ACHN (cell line): ENCODE results near the gene ZPR1.
"Not testable (repeated sequence)": the region's sequence is repeated elsewhere in the genome, so short reads cannot be mapped to it uniquely, and the experiment has no call there.

Source experiments
- DNase-seq: peaks from one replicate; pipeline ENCODE4 v3.0.0-alpha.2; 2015
- in situ Hi-C: cut with HindIII; loops from 2 replicates; pipeline ENCODE4 v1.10.0; 2017; ENCODE audit warnings: low sequenced_read_pairs, low pct_ligation_motif_present, low pct_unique_long_range_greater_than_20kb

ZPR1 gene

GRCh38 chr11:116774661-116775060, 13.2 kb downstream of the ZPR1 start:
- DNase-seq = no peak
- in situ Hi-C loops = no loop called here

GRCh38 chr11:116773203-116774097, 14.4 kb downstream of the ZPR1 start:
- DNase-seq = peak; percentile 30
- in situ Hi-C loops = no loop called here

GRCh38 chr11:116772443-116773202, 15.2 kb downstream of the ZPR1 start, which contains the start of gene BUD13:
BUD13 (minus strand) TSS chr11:116772987; CDS start chr11:116772964, 23 bp downstream.
- in situ Hi-C loops = no loop called here
- peak; percentile 83 for DNase-seq

DNA sequence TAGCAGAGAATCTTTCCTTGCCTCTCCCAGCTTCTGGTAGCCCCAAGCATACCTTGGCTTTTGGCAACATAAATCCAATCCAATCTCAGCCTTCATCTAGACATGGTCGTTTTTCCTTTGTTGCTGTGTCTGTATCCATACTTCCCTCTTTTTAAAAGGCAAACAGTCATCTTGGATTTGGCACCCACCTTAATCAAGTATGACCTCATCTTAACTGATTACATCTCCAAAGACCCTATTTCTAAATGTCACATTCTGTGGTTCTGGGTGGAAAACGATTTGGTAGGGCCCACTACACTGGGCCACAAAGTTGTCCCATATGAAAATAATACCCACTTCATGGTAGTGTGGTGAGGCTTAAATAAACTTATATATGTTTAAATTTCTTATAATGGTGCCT, 15.9 kb downstream of the ZPR1 start:
- in situ Hi-C loops = no loop called here
- no peak for DNase-seq

DNA sequence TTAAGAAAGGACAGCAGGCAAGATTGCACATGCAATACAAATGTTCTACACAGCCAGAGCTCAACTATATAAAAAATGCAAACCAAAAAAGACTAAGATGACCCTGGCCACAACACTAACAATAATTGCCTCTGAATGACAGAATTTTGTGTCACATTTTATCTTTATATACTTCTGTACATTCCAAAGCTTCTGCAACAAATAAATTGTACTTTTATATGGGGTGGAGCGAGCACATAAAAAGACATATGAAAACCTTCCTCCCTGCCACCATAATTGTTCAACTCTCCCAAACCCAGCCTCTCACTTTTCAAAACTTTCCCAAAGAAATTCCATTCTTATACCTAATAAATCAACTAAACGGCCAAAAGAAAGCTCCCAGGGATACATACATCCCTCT, 25.7 kb downstream of the ZPR1 start:
- in situ Hi-C loops = no loop called here
- DNase-seq = no peak

- in situ Hi-C loops, DNase-seq: not testable (repeated sequence)
Measured at GRCh38 chr11:116756044-116756443, 31.8 kb downstream of the ZPR1 start.

DNA sequence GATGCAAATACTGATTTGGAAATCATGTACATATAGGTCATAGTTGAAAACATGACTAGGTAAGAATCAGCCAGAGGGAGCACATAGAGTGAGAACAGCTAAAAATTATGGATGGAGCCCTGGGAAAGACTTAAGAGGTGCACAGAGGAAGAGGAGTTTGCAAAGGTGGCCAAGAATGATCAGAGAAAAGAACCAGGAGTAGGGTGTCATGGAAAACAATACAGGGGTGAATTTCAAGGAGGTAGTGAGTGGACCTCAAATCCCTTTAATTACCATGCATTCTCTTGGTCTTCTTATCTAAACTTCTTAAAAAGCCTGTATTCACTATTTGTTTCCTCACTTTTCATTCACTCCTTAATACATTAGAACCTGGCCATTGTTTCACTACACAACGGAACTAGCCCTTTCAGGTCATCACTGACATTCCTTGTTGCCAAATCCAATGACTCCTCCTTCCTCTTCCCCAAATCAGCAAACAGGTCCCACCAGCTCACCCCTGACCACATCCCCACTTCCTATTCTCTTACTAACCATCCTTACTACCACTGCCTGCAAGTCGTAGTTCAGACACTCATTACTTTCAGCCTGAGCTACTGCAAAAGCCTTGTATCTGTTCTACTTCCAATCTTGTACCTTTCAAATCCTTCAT, 37.6 kb downstream of the ZPR1 start:
- no peak for DNase-seq
- in situ Hi-C loops = no loop called here

DNA sequence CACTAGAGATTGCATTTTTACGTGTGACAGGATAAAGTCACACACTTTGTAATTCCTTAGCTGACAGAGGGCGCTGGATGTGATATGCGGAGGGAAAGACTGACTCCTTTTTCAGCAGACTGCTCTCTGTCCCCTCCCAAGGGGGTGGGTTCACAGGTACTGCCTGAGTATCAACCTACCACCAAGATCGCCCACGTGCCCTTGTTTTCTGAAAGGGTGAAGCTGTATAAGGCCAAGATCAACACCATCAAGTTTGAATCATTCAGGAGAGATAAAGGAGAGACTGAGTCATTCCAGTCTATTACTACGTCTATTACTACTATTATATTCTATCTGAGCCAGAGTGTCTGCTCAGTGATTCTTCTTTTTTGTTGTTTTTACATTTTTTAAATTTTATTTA, 45.7 kb downstream of the ZPR1 start:
- in situ Hi-C loops = no loop called here
- DNase-seq = no peak

DNA sequence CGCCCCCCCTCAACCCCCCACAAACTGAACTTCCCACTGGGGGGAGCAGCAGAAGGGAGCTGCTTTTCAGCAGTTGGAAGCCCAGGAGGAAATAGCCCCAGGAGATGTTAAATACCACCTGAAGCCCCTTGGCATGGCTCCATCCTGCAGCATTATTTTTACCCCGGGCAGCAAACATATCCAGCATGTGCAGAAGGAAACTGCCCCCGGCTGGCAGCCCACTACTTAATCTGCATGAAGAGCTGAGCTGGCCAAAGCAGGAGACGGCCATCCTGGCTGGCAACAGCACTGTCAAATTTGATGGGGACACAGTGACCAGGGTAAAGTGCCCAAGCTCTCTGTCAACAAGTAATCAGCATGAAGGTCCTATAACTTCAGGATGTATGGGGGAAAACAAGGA, 47.1 kb downstream of the ZPR1 start:
- in situ Hi-C loops = no loop called here
- DNase-seq = no peak

DNA sequence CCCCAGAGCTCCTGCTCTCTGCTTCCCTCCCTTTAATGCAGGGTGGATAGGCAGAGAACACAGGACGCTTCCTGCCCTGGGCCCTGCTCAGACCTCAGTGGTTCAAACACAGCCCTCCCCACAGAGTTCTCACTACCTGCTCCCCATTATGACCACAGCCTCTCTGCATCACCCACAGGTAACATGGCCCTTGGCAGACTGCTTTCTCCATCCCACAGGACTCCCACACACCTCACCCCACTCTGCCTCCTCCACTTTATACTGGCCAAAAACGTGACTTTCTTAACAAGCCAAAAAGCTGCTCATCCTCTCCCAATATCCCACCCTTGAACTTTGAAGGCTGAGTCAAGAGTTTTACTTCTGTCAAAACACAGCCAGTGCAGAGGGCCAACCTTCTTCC, 48.8 kb downstream of the ZPR1 start:
- in situ Hi-C loops = no loop called here
- DNase-seq = no peak

DNA sequence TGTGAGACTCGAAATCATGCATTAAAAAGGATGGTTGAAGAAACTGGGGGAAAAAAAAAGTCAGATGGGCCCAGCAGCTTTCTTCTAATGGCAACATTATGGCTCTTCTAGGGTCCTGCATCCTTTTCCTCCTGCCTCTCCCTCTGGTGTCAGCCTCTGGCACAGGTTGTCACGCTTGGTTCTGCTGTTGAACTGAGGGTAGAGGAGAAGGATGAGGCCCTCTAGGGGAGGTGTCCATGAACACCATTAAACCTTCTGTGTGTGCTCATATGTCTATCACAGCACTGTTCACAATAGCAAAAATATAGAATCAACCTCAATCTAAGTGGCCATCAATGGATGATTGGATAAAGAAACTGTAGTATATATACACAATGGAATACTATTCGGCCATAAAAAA, 51.1 kb downstream of the ZPR1 start:
- DNase-seq = no peak
- in situ Hi-C loops = no loop called here

GRCh38 chr11:116733969-116734508, 53.8 kb downstream of the ZPR1 start:
- in situ Hi-C loops = no loop called here
- DNase-seq = no peak

- in situ Hi-C loops = no loop called here
- DNase-seq = no peak
Measured at GRCh38 chr11:116733043-116733755, 54.6 kb downstream of the ZPR1 start.

GRCh38 chr11:116732271-116733042, 55.4 kb downstream of the ZPR1 start:
- DNase-seq = peak; percentile 62
- in situ Hi-C loops = no loop called here

GRCh38 chr11:116731821-116732220, 56.0 kb downstream of the ZPR1 start:
- no peak for DNase-seq
- in situ Hi-C loops = no loop called here

- DNase-seq = no peak
- in situ Hi-C loops = no loop called here
Measured at GRCh38 chr11:116731097-116731761, 56.6 kb downstream of the ZPR1 start.

GRCh38 chr11:116730601-116731000, 57.2 kb downstream of the ZPR1 start:
- DNase-seq = no peak
- in situ Hi-C loops = no loop called here
